HL-60/S4 treated with phorbol 12-myristate 13-acetate at 8.2 ng/mL for 4 days and 3 days (cell line): ENCODE data around the gene TMSB4Y.

Source experiments
- in situ Hi-C: fragments of 300-500 bp; cut with MboI; formaldehyde crosslinking; loops from 2 replicates; pipeline ENCODE4 v1.15.0; 2022; ENCODE audit warnings: low sequenced_read_pairs

Gene TMSB4Y

GRCh38 chrY:13703568-13703968, at the start of gene TMSB4Y:
TMSB4Y (plus strand) TSS chrY:13703899.
- in situ Hi-C loops, result no loop called here

- in situ Hi-C loops, result no loop called here
Observed at GRCh38 chrY:13664162-13664561, 39.5 kb upstream of the TMSB4Y start.

- in situ Hi-C loops, result no loop called here
Observed at GRCh38 chrY:13671122-13671521, 32.6 kb upstream of the TMSB4Y start.

GRCh38 chrY:13702276-13702675, 1.4 kb upstream of the TMSB4Y start:
- in situ Hi-C loops, result no loop called here

- in situ Hi-C loops, result no loop called here
Observed at GRCh38 chrY:13704121-13704930, 627 bp downstream of the TMSB4Y start.

- in situ Hi-C loops, result no loop called here
Observed at GRCh38 chrY:13705197-13705596, 1.5 kb downstream of the TMSB4Y start.

GRCh38 chrY:13708038-13708437, 4.3 kb downstream of the TMSB4Y start:
- in situ Hi-C loops, result no loop called here

- in situ Hi-C loops, result no loop called here
Observed at GRCh38 chrY:13718996-13719395, 15.3 kb downstream of the TMSB4Y start.

GRCh38 chrY:13729517-13729916, 25.8 kb downstream of the TMSB4Y start:
- in situ Hi-C loops, result no loop called here

GRCh38 chrY:13738618-13739017, 34.9 kb downstream of the TMSB4Y start:
- in situ Hi-C loops, result no loop called here

- in situ Hi-C loops, result no loop called here
Observed at GRCh38 chrY:13751289-13752071, 47.8 kb downstream of the TMSB4Y start.

GRCh38 chrY:13754661-13755060, 51.0 kb downstream of the TMSB4Y start:
- in situ Hi-C loops, result no loop called here
